Spinal cord (tissue), 10 donors: ENCODE results near the gene MARCHF7. TPM values are rescaled to one million over a fixed set of nuclear protein-coding genes. Genes with fewer than 3 reads are reported as not detected.
"Not testable (repeated sequence)": the region's sequence is repeated elsewhere in the genome, so short reads cannot be mapped to it uniquely, and the experiment has no call there.

ENCODE experiments used
- DNase-seq, 6 donors: peaks; one replicate each; pipeline versions ENCODE4 v3.0.0 to v3.0.0-alpha.2; 2013 to 2015; ENCODE audit warnings: low spot score in 6 of 6, low read depth in 4 of 6
- H3K27ac ChIP-seq: one replicate; pipeline ENCODE4 v1.5.1; 2013; ENCODE audit warnings: low read depth, low read length, control low read depth
- H3K27me3 ChIP-seq: one replicate; pipeline ENCODE4 v1.6.1; 2013; ENCODE audit warnings: low read length; ENCODE audit not compliant: control insufficient read depth, insufficient read depth
- H3K36me3 ChIP-seq: one replicate; pipeline ENCODE4 v1.6.1; 2013; ENCODE audit warnings: low read length; ENCODE audit not compliant: control insufficient read depth, insufficient read depth
- H3K4me1 ChIP-seq: one replicate; pipeline ENCODE4 v1.6.1; 2013; ENCODE audit warnings: low read length; ENCODE audit not compliant: control insufficient read depth, insufficient read depth
- H3K4me3 ChIP-seq: one replicate; pipeline ENCODE4 v1.5.1; 2013; ENCODE audit warnings: low read depth, low read length, control low read depth
- H3K9me3 ChIP-seq: one replicate; pipeline ENCODE4 v1.6.1; 2013; ENCODE audit warnings: low read length; ENCODE audit not compliant: control insufficient read depth, insufficient read depth
- WGBS: methylation state at CpG from one replicate; pipeline ENCODE4 v1.1.5; 2013; ENCODE audit warnings: missing lambda C conversion rate; ENCODE audit not compliant: insufficient coverage; 5-methylcytosine and 5-hydroxymethylcytosine counted together
- long read RNA-seq, 4 donors: transcript quantifications; one replicate each; lab custom pipeline, GENCODE V29; 2026
- polyA plus RNA-seq, 2 donors: library from polyadenylated mRNA; unstranded; fragments of 120-200 nt; gene quantifications; one replicate each; pipeline ENCODE4 v1.2.1, GENCODE V29; 2013; ENCODE audit not compliant: insufficient read length in 2 of 2
- total RNA-seq, 2 donors: library from RNA; depleted of rRNA in 1 of 2; stranded (reverse); fragments of 120-200 nt in 1 of 2; fragments of >200 nt in 1 of 2; gene quantifications; one replicate each; pipeline versions ENCODE4 v1.2.3 to v1.2.4, GENCODE V29; 2013 to 2014
- donor health status: healthy.

MARCHF7 gene, protein sequence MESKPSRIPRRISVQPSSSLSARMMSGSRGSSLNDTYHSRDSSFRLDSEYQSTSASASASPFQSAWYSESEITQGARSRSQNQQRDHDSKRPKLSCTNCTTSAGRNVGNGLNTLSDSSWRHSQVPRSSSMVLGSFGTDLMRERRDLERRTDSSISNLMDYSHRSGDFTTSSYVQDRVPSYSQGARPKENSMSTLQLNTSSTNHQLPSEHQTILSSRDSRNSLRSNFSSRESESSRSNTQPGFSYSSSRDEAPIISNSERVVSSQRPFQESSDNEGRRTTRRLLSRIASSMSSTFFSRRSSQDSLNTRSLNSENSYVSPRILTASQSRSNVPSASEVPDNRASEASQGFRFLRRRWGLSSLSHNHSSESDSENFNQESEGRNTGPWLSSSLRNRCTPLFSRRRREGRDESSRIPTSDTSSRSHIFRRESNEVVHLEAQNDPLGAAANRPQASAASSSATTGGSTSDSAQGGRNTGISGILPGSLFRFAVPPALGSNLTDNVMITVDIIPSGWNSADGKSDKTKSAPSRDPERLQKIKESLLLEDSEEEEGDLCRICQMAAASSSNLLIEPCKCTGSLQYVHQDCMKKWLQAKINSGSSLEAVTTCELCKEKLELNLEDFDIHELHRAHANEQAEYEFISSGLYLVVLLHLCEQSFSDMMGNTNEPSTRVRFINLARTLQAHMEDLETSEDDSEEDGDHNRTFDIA
- total RNA-seq (100 to 1,000 TPM; 115 to 141 TPM), polyA plus RNA-seq (10 to 100 TPM; 82.1 to 96.7 TPM)
- long read RNA-seq, donor 1, full-length matches to known transcripts: 2 of 36 reads
- long read RNA-seq, donor 1, partial matches to known transcripts: 17 of 36 reads
- long read RNA-seq, donor 1, other reads (novel, unspliced or antisense): 17 of 36 reads
- long read RNA-seq, donor 2, full-length matches to known transcripts: 2 of 13 reads
- long read RNA-seq, donor 2, partial matches to known transcripts: 5 of 13 reads
- long read RNA-seq, donor 2, other reads (novel, unspliced or antisense): 6 of 13 reads
- long read RNA-seq, donor 3, full-length matches to known transcripts: 1 of 13 reads
- long read RNA-seq, donor 3, partial matches to known transcripts: 12 of 13 reads
- long read RNA-seq, donor 3, other reads (novel, unspliced or antisense): 0 of 13 reads
- long read RNA-seq, donor 4, full-length matches to known transcripts: 5 of 163 reads
- long read RNA-seq, donor 4, partial matches to known transcripts: 72 of 163 reads
- long read RNA-seq, donor 4, other reads (novel, unspliced or antisense): 86 of 163 reads

DNA sequence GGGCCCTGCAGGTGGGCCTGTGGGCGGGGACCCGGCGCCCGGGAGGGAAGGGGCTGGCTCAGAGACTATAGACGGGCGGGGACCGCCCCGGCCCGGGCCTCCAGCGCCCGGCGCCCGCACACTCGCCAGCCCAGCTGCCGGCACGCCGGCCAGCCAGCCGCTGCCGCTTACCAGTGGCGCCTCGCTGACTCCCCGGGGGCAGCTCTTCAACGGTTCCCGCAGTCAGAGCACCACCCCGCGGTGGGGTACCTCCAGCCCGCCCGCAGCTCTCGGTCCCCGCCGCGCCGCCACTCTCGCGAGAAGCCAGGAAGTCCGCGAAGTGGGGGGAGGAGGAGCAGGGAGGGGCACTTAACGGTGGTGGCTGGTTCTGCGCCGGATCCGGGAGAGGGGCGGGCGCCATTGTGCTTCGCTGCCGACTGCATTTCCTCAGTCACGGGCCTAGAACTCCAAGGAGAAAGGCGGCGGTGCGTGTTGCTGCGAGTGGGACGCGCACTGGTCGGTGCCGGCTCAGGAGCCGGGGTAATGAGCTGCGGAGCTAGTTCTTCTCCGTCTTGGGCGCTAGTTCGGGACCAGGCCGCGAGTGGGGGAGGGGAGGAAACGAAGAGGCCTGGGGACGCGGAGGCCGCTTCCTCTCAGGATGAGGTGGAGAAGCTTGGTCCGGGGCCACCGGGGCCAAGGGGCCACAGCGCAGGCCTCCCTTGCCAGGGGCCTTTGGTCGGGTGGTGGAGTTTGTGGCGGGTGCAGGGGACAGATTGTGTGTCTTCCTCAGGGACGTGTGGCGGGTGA is at the start of gene MARCHF7:
TSS of gene MARCHF7 (plus strand) at position 364 of the 786 bp plus-strand sequence. CDS start 16,517 bp downstream, outside the sequence.
- H3K4me3 ChIP-seq: peak within 1 kb of the TSS; percentile 100
- no peaks in the 10 kb centered on the region for H3K9me3 ChIP-seq
- H3K4me1 ChIP-seq: peaks cover 6% of the 10 kb centered on the region
- under 1% methylated on average over 72 of the region's 72 CpGs for WGBS
- H3K27ac ChIP-seq: peak within 1 kb of the TSS; percentile 99
- peak; percentile 85 to 98 (median 89) for DNase-seq
- no peaks in the 10 kb centered on the region for H3K27me3 ChIP-seq
- peaks cover 11% of the 10 kb centered on the region for H3K36me3 ChIP-seq

DNA sequence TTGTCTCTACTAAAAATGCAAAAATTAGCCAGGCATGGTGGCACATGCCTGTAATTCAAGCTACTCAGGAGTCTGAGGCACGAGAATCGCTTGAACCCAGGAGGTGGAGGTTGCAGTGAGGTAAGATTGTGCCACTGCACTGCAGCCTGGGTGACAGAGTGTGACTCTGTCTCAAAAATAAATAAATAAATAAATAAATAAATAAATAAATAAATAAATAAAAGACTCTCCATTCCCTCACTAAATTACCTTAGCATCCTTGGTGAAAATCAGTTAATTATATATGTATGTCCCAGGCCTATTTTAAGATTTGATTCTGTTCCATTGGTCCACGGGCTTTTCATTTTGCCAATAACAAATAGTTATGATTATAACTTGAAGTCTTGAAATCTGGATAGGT is 44.9 kb upstream of the MARCHF7 start:
- not testable (repeated sequence) for H3K27me3 ChIP-seq, H3K27ac ChIP-seq, H3K36me3 ChIP-seq, H3K9me3 ChIP-seq, DNase-seq, H3K4me1 ChIP-seq, H3K4me3 ChIP-seq
- no CpG with 5 or more reads among the region's 3 CpGs for WGBS

DNA sequence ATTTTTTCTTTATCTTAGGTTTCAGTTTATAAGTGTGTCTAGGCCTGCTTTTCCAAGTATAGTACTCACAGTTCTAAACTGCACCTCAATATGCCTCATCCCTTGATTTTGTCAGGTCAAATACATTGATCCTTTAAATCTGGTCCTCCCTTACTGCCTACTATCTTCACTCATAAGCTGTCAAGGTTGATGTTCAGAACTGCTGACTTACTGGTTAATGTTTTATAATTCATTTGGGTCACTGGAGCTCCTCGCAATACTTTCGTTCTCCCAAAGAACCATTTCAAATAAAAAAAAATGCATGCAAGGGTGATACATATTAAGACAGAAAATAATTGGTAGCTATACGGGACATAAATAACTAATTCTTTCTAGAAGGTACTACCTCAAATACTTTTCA is 41.3 kb upstream of the MARCHF7 start:
- Histone ChIP-seq H3K9me3 (peaks cover 2% of the 10 kb centered on the region), H3K27ac (no peak overlapping the region), H3K36me3 (no peaks in the 10 kb centered on the region), H3K27me3 (no peaks in the 10 kb centered on the region), H3K4me3 (no peak overlapping the region), H3K4me1 (no peaks in the 10 kb centered on the region)
- no CpG with 5 or more reads among the region's 3 CpGs for WGBS
- no peak for DNase-seq

- Histone ChIP-seq H3K27ac (no peak overlapping the region), H3K4me1 (no peaks in the 10 kb centered on the region), H3K27me3 (no peaks in the 10 kb centered on the region), H3K9me3 (no peaks in the 10 kb centered on the region), H3K4me3 (no peak overlapping the region), H3K36me3 (no peaks in the 10 kb centered on the region)
- DNase-seq: peak in 5 of 6 donors; percentile 0 to 51 (median 3)
- no CpG with 5 or more reads among the region's 1 CpG for WGBS
These were observed 34.7 kb upstream of the MARCHF7 start for GRCh38 chr2:159677654-159678053.

DNA sequence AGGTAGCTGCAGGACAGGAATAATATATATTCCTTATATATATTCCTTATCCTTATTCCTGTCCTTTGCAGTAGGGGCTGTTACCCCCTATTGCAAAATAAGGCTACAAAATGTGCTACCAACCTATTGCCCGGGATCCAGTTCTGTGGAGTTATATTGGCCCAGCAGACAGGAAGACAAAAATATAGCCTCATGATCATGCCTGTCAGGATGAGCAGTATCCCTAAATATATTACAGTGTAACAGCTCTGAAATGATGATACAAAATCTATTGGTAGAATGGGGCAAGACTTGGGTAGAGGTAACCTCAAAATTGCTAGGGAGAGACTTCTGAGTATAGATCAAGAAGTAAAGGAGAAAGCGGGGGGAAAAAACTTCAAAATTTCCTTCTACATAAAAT is 31.6 kb upstream of the MARCHF7 start:
- H3K27ac ChIP-seq: no peak overlapping the region
- H3K9me3 ChIP-seq: no peaks in the 10 kb centered on the region
- H3K4me1 ChIP-seq: no peaks in the 10 kb centered on the region
- H3K36me3 ChIP-seq: no peaks in the 10 kb centered on the region
- H3K27me3 ChIP-seq: no peaks in the 10 kb centered on the region
- no CpG with 5 or more reads among the region's 2 CpGs for WGBS
- DNase-seq: no peak
- no peak overlapping the region for H3K4me3 ChIP-seq

- Histone ChIP-seq H3K4me1 (no peaks in the 10 kb centered on the region), H3K36me3 (no peaks in the 10 kb centered on the region), H3K27me3 (no peaks in the 10 kb centered on the region), H3K27ac (no peak overlapping the region), H3K4me3 (no peak overlapping the region), H3K9me3 (no peaks in the 10 kb centered on the region)
- no CpG with 5 or more reads among the region's 1 CpG for WGBS
- DNase-seq: no peak
These were observed 28.5 kb upstream of the MARCHF7 start for GRCh38 chr2:159683817-159684216.

DNA sequence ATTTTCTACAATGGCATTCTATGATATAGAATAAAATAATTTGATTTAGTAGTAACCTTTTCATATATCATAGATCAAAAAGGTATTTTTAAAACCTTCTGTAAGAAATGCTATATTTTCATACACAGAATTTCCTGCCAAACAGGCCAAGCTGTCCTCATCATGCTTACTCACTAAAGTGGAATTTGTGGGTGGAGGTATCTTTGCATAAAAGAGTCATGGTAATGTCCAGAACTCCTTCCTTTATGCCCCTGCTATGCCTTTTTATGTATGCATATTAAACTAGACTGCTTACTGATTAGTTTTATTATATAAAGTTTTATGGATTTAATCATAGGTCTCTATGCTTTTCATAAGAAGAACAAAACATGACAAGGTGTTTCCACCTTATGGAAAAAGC is 27.5 kb upstream of the MARCHF7 start:
- Histone ChIP-seq H3K36me3 (no peaks in the 10 kb centered on the region), H3K27ac (no peak overlapping the region), H3K4me1 (no peaks in the 10 kb centered on the region), H3K9me3 (no peaks in the 10 kb centered on the region), H3K27me3 (no peaks in the 10 kb centered on the region), H3K4me3 (no peak overlapping the region)
- no peak for DNase-seq

DNA sequence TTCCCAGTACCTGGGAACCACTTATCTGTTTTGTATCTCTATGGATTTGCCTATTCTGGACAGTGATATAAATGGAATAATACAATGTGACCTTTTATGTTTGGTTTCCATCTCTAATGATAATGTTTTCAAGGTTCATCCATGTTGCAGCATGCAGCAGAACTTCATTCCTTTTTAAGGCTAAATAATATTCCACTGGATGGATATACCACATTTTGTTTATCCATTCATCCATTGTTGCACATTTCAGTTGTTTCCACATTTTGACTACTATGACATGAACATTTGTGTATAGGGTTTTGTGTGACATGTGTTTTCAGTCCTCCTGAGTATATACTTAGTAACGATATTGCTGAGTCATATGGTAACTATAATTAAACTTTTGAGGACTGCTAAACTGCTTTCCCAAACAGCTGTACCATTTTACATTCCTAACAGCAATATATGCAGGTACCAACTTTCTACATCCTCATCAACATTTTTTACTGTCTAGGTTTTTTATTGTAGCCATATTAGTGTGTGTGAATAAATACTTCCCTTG is 17.7 kb upstream of the MARCHF7 start:
- H3K9me3 ChIP-seq: peaks cover 5% of the 10 kb centered on the region
- WGBS: no CpG with 5 or more reads among the region's 1 CpG
- H3K4me3 ChIP-seq: no peak overlapping the region
- no peak overlapping the region for H3K27ac ChIP-seq
- H3K27me3 ChIP-seq: no peaks in the 10 kb centered on the region
- H3K36me3 ChIP-seq: no peaks in the 10 kb centered on the region
- DNase-seq: no peak
- H3K4me1 ChIP-seq: no peaks in the 10 kb centered on the region
